K562 (cell line): Measurements from ENCODE around the gene TMEM50B. TPM values are rescaled to one million over a fixed set of nuclear protein-coding genes. Genes with fewer than 3 reads are reported as not detected.

Experiments
- BHLHE40 ChIP-seq: IDR thresholded peaks from 2 replicates; pipeline ENCODE4 v1.6.1; 2011; ENCODE audit warnings: low read length, improper control_type of control experiment
- CEBPG ChIP-seq, 3 experiments: fragments of 200-800 bp in 1 of 3; sonication (Bioruptor generic) in 1 of 3; sonication (generic) in 1 of 3; formaldehyde crosslinking in 1 of 3; IDR thresholded peaks in 2 of 3; conservative IDR thresholded peaks in 1 of 3; 2 replicates each; pipeline versions ENCODE4 v1.6.1 to v1.8.0; 2016 to 2022; ENCODE audit warnings: missing compliant biosample characterization in 2 of 3, missing genetic modification characterization in 2 of 3, mild to moderate bottlenecking in 1 of 3, missing genetic modification reagents in 1 of 3
- DDX20 ChIP-seq: fragments of 450-650 bp; IDR thresholded peaks from 2 replicates; pipeline ENCODE4 v1.6.1; 2016; ENCODE audit warnings: missing genetic modification characterization, low read depth, mild to moderate bottlenecking, missing compliant biosample characterization, moderate library complexity
- ESRRA ChIP-seq: fragments of 450-650 bp; IDR thresholded peaks from 2 replicates; pipeline ENCODE4 v1.6.1; 2014; ENCODE audit warnings: low read depth, mild to moderate bottlenecking, moderate library complexity, borderline replicate concordance
- L3MBTL2 ChIP-seq: fragments of 450-650 bp; IDR thresholded peaks from 2 replicates; pipeline ENCODE4 v1.6.1; 2016; ENCODE audit warnings: mild to moderate bottlenecking, moderate library complexity
- MAFK ChIP-seq: IDR thresholded peaks from 2 replicates; pipeline ENCODE4 v1.6.1; 2011; ENCODE audit warnings: low read length, improper control_type of control experiment
- MTA2 ChIP-seq: fragments of 450-650 bp; IDR thresholded peaks from 2 replicates; pipeline ENCODE4 v1.6.1; 2016; ENCODE audit warnings: low read depth
- SMC3 ChIP-seq: conservative IDR thresholded peaks from 2 replicates; pipeline ENCODE4 v1.6.1; 2011; ENCODE audit warnings: low read depth, low read length, improper control_type of control experiment; ENCODE audit not compliant: insufficient read depth
- ZBTB11 ChIP-seq, 3 experiments: fragments of 200-800 bp in 1 of 3; fragments of 250-450 bp in 1 of 3; fragments of 450-650 bp in 1 of 3; sonication (Bioruptor Pico) in 1 of 3; sonication (Bioruptor generic) in 1 of 3; formaldehyde crosslinking in 1 of 3; IDR thresholded peaks; 2 replicates each; pipeline versions ENCODE4 v1.6.1 to v1.8.0; 2016 to 2022; ENCODE audit warnings: mild to moderate bottlenecking in 2 of 3, missing genetic modification characterization in 2 of 3, missing compliant biosample characterization in 1 of 3, moderate library complexity in 1 of 3
- ZNF124 ChIP-seq: sonication (generic); formaldehyde crosslinking; IDR thresholded peaks from 2 replicates; pipeline ENCODE4 v1.8.1; 2022; ENCODE audit warnings: missing genetic modification reagents
- ZNF133 ChIP-seq: fragments of 250-450 bp; sonication (Bioruptor Pico); IDR thresholded peaks from 2 replicates; pipeline ENCODE4 v1.4.0; 2020; ENCODE audit warnings: mild to moderate bottlenecking
- ZNF436 ChIP-seq: fragments of 250-450, 450-650 bp; sonication (Bioruptor Pico); formaldehyde crosslinking; IDR thresholded peaks from 2 replicates; pipeline ENCODE4 v1.7.0; 2020; ENCODE audit warnings: mild to moderate bottlenecking
- ZNF589 ChIP-seq: fragments of 200-800 bp; sonication (Bioruptor generic); IDR thresholded peaks from 2 replicates; pipeline ENCODE4 v1.6.1; 2016; ENCODE audit warnings: low read depth, missing genetic modification characterization, missing compliant biosample characterization
- polyA plus RNA-seq, 8 experiments: library from polyadenylated mRNA; depleted of rRNA in 4 of 8; stranded (reverse) in 5 of 8; unstranded in 3 of 8; fragments of >200 nt; fragmentation: Nextera tagmentation in 2 of 8; fragmentation: Illumina TruSeq in 1 of 8; extraction: Ambion mirVana in 2 of 8; extraction: Trizol in 1 of 8; gene quantifications; 2 replicates each; pipeline versions ENCODE4 v1.2.1 to v1.2.3, GENCODE V29; 2011 to 2014; ENCODE audit warnings: inconsistent platforms in 1 of 8, missing spikeins in 1 of 8
- total RNA-seq, 7 experiments: library from RNA; depleted of rRNA in 6 of 7; stranded (reverse); fragments of >200 nt in 6 of 7; fragmentation: Illumina TruSeq in 2 of 7; extraction: Trizol in 2 of 7; gene quantifications; 2 replicates each; pipeline versions ENCODE4 v1.2.1 to v1.2.3, GENCODE V29; 2011 to 2021; ENCODE audit warnings: low replicate concordance in 1 of 7
- TF ChIP-seq, protein P1 (sequence below), 2 experiments: fragments of 450-650 bp in 1 of 2; sonication (generic) in 1 of 2; formaldehyde crosslinking; conservative IDR thresholded peaks; 2 replicates each; pipeline versions ENCODE4 v1.4.0 to v1.8.1; 2020 to 2022; ENCODE audit warnings: mild to moderate bottlenecking in 1 of 2, missing genetic modification reagents in 1 of 2
- TF ChIP-seq, protein P2 (sequence below): fragments of 450-650 bp; IDR thresholded peaks from 2 replicates; pipeline ENCODE4 v1.7.0; 2016; ENCODE audit warnings: borderline replicate concordance
- TF ChIP-seq, protein P3 (sequence below), 2 experiments: IDR thresholded peaks; 2 replicates each; pipeline ENCODE4 v1.6.1; 2011; ENCODE audit warnings: borderline replicate concordance in 1 of 2, control low read depth in 1 of 2, low read depth in 1 of 2, low read length in 1 of 2, mild to moderate bottlenecking in 1 of 2, mixed read lengths in 1 of 2, moderate library complexity in 1 of 2; ENCODE audit not compliant: insufficient read depth in 1 of 2, insufficient read length in 1 of 2, poor library complexity in 1 of 2, severe bottlenecking in 1 of 2; ENCODE audit errors: extremely low read depth in 1 of 2

The TMEM50B gene
- total and polyA plus RNA-seq, 9 of the 15 experiments (the other 6 are each of a cell fraction or from before 2014, with no cell fraction given) = 20.5 to 64.6 (median 28.9) TPM

DNA sequence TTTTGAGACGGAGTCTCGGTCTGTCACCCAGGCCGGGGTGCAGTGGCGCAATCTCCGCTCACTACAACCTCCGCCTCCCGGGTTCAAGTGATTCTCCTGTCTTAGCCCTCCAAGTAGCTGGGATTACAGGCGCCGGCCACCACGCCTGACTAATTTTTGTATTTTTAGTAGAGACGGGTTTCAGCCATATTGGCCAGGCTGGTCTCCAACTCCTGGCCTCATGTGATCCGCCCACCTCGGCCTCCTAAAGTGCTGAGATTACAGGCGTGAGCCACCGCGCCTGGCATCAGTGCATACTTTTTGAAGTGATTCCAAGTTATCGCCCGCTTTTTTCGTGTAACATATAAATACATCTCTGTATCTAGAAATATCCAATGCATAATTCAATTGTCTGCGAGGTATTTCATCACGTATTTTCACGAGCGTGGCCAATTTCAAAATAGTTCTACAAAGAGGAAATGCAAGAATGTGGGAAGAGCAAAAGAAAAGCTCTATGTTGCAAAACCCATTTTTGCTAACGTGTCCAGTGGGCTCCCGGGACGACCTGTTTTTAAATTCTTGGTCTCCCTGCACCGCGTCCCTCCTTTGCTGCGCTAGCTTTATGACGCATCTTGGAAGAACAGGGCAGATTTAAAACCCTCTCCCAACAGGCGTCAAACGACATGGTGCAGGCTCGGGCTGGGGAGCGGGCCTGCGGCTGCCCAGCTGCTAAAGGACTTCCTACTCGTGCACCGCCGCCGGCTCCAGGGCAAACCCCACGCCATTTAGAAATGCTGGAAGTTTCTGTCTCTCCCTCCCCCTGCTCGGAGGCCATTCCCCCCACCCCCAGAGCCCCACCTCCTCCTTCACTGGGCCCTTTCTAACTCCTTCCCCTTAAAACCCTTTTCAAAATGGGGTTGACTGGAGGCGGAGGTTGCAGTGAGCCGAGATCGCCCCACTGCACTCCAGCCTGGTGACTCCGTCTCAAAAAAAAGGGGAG lies 77.5 kb downstream of the TMEM50B start (continued):
- no peak for TF ChIP-seq CEBPG (CRISPR knock-in tag; IDR thresholded peaks at IDR 0.05)
- TF ChIP-seq CEBPG (tag; conservative IDR thresholded peaks at IDR 0.05 in 1 of 2, IDR thresholded peaks at IDR 0.05 in 1 of 2) = peak; percentile 12 to 27; a peak in 1 of 4 replicates
- TF ChIP-seq SMC3 = no peak
- TF ChIP-seq, protein P1, sequence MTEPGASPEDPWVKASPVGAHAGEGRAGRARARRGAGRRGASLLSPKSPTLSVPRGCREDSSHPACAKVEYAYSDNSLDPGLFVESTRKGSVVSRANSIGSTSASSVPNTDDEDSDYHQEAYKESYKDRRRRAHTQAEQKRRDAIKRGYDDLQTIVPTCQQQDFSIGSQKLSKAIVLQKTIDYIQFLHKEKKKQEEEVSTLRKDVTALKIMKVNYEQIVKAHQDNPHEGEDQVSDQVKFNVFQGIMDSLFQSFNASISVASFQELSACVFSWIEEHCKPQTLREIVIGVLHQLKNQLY (CRISPR knock-in tag; conservative IDR thresholded peaks at IDR 0.05) = no peak
- TF ChIP-seq ZNF133 (CRISPR knock-in tag) = no peak
- peak; percentile 49; the same call in 1 of the 2 replicates for TF ChIP-seq L3MBTL2
- TF ChIP-seq BHLHE40 = no peak
- TF ChIP-seq, protein P2, sequence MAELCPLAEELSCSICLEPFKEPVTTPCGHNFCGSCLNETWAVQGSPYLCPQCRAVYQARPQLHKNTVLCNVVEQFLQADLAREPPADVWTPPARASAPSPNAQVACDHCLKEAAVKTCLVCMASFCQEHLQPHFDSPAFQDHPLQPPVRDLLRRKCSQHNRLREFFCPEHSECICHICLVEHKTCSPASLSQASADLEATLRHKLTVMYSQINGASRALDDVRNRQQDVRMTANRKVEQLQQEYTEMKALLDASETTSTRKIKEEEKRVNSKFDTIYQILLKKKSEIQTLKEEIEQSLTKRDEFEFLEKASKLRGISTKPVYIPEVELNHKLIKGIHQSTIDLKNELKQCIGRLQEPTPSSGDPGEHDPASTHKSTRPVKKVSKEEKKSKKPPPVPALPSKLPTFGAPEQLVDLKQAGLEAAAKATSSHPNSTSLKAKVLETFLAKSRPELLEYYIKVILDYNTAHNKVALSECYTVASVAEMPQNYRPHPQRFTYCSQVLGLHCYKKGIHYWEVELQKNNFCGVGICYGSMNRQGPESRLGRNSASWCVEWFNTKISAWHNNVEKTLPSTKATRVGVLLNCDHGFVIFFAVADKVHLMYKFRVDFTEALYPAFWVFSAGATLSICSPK = no peak
- no peak for TF ChIP-seq MTA2
- no peak for TF ChIP-seq ZNF124
- no peak for TF ChIP-seq MAFK
- TF ChIP-seq ZNF589 = no peak
- TF ChIP-seq ZBTB11 (CRISPR knock-in tag; IDR thresholded peaks at IDR 0.05) = 0 out of 6 replicates have a peak, but pooled peaks of 1 of the 3 experiments have one; percentile 36
- TF ChIP-seq ESRRA = no peak
- TF ChIP-seq, protein P3, sequence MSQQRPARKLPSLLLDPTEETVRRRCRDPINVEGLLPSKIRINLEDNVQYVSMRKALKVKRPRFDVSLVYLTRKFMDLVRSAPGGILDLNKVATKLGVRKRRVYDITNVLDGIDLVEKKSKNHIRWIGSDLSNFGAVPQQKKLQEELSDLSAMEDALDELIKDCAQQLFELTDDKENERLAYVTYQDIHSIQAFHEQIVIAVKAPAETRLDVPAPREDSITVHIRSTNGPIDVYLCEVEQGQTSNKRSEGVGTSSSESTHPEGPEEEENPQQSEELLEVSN (IDR thresholded peaks at IDR 0.05; ENCODE audit: borderline replicate concordance in 1 of 2, extremely low read depth in 1 of 2, insufficient read depth in 1 of 2, insufficient read length in 1 of 2, low read depth in 1 of 2, low read length in 1 of 2, poor library complexity in 1 of 2, severe bottlenecking in 1 of 2) = peak in 1 of 2 experiments; percentile 16
- no peak for TF ChIP-seq ZNF436 (CRISPR knock-in tag)
- TF ChIP-seq DDX20 (tag) = no peak
